HFF-Myc (cell line): ENCODE results near the gene P3H4.
"Not testable (repeated sequence)": the region's sequence is repeated elsewhere in the genome, so short reads cannot be mapped to it uniquely, and the experiment has no call there.

Experiments
- DNase-seq: peaks from one replicate; pipeline ENCODE4 v3.0.0-alpha.2; 2011; ENCODE audit warnings: low read depth; ENCODE audit errors: extremely low read depth
- H3K4me3 ChIP-seq: replicated peaks from 2 replicates; pipeline ENCODE4 v1.5.1; 2011; ENCODE audit warnings: low read depth, mild to moderate bottlenecking, control low read depth, low read length
- TF ChIP-seq, protein P1 (sequence below): IDR thresholded peaks from 2 replicates; pipeline ENCODE4 v1.5.1; 2012; ENCODE audit warnings: mild to moderate bottlenecking, low read depth, low read length, control low read depth; ENCODE audit errors: missing control alignments

Gene P3H4, protein sequence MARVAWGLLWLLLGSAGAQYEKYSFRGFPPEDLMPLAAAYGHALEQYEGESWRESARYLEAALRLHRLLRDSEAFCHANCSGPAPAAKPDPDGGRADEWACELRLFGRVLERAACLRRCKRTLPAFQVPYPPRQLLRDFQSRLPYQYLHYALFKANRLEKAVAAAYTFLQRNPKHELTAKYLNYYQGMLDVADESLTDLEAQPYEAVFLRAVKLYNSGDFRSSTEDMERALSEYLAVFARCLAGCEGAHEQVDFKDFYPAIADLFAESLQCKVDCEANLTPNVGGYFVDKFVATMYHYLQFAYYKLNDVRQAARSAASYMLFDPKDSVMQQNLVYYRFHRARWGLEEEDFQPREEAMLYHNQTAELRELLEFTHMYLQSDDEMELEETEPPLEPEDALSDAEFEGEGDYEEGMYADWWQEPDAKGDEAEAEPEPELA

DNA sequence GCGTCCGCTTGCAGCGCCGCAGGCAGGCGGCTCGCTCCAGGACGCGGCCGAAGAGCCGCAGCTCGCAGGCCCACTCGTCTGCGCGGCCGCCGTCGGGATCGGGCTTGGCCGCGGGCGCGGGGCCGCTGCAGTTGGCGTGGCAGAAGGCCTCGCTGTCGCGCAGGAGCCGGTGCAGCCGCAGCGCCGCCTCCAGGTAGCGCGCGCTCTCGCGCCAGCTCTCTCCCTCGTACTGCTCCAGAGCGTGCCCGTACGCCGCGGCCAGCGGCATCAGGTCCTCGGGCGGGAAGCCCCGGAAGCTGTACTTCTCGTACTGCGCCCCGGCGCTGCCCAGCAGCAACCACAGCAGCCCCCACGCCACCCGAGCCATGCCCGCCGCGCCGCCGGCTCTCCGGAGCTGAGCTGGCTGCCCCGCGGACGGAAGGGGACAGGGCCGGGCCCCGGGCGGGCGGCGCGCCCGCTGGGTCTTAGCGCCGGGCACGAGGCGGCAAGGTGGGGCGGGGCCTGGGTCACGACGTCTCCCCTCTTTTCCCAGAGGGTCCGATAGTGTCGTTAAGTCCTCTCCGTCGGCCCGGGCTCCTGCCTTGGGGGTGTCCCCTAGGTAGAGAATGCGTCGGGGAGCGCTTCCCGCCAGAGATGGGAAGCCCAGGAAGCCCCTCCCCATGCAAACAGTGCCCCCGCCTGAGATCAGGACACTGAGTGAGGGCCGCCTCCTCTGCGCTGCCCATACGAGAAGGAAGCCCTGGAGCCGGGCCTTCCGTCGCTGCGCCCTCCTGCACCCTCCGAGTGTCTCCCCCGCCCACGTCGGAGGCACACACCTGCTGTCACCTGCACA lies at the start of gene P3H4:
TSS of gene P3H4 (minus strand) at position 401 of the 832 bp plus-strand sequence. CDS start at position 367, 34 bp downstream.
- DNase-seq, result no peak
- peak within 1 kb of the TSS; percentile 97 for H3K4me3 ChIP-seq
- TF ChIP-seq, protein P1, sequence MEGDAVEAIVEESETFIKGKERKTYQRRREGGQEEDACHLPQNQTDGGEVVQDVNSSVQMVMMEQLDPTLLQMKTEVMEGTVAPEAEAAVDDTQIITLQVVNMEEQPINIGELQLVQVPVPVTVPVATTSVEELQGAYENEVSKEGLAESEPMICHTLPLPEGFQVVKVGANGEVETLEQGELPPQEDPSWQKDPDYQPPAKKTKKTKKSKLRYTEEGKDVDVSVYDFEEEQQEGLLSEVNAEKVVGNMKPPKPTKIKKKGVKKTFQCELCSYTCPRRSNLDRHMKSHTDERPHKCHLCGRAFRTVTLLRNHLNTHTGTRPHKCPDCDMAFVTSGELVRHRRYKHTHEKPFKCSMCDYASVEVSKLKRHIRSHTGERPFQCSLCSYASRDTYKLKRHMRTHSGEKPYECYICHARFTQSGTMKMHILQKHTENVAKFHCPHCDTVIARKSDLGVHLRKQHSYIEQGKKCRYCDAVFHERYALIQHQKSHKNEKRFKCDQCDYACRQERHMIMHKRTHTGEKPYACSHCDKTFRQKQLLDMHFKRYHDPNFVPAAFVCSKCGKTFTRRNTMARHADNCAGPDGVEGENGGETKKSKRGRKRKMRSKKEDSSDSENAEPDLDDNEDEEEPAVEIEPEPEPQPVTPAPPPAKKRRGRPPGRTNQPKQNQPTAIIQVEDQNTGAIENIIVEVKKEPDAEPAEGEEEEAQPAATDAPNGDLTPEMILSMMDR, result peak; percentile 51

DNA sequence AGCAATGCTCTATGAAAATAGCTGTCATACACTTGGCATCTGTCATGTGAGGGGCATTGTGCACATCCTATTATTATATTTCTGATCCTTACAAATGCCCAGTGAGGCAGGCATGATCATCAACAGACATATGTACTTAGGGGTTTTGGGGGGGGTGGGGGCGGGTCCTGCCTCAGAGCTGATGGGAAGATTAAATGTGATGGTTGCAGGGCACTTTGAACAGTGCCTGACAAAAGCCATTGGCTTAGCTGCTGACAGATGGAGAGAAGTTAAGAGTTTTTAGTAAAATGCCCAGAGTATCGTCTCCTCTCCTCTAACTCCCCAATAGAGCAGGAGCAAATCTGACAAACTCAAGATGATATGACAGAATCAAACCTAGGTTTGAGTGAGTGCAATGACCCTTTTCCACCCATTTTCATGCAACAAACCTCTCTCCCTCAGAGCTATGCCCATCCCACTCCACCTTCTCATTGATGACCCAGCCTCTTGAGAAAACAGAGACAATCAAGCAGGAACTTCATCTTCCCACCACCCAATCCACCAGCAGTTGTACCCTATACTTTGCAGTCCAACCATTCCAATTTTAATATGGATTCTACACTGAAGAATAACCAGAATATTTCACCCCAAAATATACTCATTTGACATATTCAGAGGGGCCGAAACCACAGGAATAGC lies 48.6 kb upstream of the P3H4 start:
- no peak overlapping the region for H3K4me3 ChIP-seq
- TF ChIP-seq, protein P1, result no peak
- DNase-seq, result no peak

DNA sequence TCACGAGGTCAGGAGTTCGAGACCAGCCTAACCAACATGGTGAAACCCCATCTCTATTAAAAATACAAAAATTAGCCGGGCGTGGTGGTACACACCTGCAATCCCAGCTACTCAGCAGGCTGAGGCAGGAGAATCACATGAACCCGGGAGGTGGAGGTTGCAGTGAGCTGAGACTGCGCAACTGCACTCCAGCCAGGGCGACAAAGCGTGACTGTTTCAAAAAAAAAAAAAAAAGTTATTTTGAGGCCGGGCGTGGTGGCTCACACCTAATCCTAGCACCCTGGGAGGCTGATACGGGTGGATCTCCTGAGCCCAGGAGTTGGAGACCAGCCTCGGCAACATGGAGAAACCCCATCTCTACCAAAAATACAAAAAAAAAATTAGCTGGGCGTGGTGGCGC lies 39.6 kb upstream of the P3H4 start:
- not testable (repeated sequence) for DNase-seq, H3K4me3 ChIP-seq

DNA sequence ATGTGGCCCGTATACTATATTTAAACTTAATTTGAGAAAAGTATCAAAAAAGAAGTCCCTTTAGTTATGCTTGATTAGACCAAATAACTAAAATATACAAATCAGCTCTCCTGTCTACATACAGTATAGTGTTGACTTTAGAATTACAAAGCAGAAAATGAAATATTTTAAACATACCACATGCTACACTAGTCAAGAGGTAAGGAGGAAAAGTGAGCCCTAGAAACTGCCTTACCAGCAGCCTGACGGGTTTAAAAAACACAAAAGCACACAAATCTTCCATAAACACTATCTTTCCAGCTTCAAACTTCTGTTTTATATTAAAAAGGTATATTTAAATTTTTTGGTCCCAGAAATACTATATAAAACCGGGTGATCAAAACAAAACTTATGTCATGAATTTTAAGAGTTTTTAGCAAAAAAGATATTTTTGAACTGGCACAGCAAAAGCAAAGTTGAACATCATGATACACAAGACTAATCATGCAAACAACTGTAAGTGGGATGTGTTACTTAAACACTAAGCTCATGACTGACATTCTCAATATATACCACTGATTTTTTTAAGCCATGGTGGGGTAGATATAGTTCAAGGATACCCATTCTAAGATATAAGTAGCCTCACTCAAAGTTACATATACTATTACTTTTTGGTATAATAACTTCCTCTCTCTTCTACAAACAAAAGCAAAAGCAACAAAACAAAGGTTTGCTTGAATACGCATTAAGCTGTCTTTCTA lies 37.7 kb upstream of the P3H4 start:
- DNase-seq, result no peak
- H3K4me3 ChIP-seq, result no peak overlapping the region
- TF ChIP-seq, protein P1, result no peak

DNA sequence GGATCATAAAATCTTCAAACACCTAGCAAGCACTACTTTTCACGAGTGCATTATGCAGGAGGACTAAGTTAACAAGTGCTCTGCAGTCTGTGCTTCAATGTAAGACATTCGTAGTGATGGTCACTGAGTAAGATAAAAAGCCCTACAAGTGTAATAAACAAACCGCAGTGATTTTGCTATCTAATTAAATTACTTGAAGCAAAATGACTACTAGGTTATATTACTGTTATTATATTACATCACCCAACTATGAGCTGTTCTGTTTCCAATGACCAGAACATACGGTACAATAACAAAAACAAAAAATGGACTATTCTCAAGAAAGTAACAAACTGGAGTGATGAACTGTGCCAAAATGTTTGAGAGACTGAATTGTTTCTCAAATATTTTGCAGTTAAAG lies 37.0 kb upstream of the P3H4 start:
- TF ChIP-seq, protein P1, result no peak
- H3K4me3 ChIP-seq, result no peak overlapping the region
- no peak for DNase-seq

DNA sequence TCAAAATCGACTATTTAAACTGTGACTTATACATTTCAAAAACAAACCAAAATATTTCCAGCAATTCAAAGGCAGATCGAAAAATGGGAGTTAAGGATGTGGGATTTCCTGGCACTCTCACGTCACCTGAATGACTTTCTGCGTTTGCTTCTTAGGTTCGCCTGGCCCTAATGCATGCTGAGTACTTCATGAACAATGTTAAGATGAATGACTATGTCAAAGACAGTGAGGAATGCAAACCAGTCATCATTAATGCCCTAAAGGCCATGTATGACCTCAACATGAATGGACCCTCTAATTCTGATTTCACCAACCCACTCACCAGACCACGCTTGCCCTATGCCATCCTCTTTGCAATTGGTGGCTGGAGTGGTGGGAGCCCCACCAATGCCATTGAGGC lies 33.2 kb upstream of the P3H4 start:
- TF ChIP-seq, protein P1, result no peak
- DNase-seq, result no peak
- H3K4me3 ChIP-seq, result no peak overlapping the region

DNA sequence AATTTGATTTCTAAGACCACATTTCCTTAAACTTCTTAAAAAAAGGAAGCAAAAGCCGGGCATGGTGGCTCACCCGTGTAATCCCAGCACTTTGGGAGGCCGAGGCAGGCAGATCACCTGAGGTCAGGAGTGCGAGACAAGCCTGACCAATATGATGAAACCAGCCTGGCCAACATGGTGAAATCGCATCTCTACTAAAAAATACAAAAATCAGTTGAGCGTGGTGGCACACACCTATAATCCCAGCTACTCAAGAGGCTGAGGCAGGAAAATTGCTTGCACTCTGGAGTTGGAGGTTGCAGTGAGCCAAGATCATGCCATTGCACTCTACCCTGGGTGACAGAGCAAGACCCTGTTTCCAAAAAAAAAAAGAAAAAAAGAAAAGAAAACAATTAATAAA lies 29.0 kb upstream of the P3H4 start:
- not testable (repeated sequence) for H3K4me3 ChIP-seq, DNase-seq

DNA sequence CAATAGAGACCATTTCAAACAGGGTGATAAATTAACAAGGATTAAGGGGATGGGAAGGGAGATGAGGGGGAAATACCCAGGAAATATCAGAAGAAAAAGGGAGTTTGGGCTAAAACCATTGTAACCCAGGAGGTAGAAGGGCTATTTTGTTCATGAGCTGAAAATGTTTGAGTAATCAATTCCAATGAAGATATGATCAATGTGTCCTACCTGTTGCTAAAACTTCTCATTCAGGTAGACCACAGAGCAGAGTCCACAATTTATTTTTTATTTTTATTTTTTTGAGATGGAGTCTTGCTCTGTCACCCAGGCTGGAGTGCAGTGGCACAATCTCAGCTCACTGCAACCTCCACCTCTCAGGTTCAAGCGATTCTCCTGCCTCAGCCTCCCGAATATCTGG lies 27.7 kb upstream of the P3H4 start:
- not testable (repeated sequence) for H3K4me3 ChIP-seq, DNase-seq
